Esophagus squamous epithelium (tissue), 5 donors: Measurements from ENCODE around the gene RUNX1. TPM values are rescaled to one million over a fixed set of nuclear protein-coding genes. Genes with fewer than 3 reads are reported as not detected.

ENCODE experiments used
- DNase-seq: peaks from one replicate; lab custom pipeline; 2025; lab: John Stamatoyannopoulos, UW
- H3K27ac ChIP-seq, 4 donors: fragments of 200-600 bp; sonication (generic); one replicate each; pipeline ENCODE4 v1.5.1; 2016 to 2019; ENCODE audit warnings: mild to moderate bottlenecking in 1 of 4
- H3K27me3 ChIP-seq, 4 donors: fragments of 200-600 bp; sonication (generic); 1 replicate in 3 of 4; 2 replicates in 1 of 4; pipeline versions ENCODE4 v1.5.1 to v1.6.0; 2017 to 2021; ENCODE audit warnings: antibody characterized with exemption in 1 of 4
- H3K36me3 ChIP-seq, 3 donors: fragments of 200-600 bp; sonication (generic); one replicate each; pipeline ENCODE4 v1.5.1; 2016 to 2019
- H3K4me1 ChIP-seq, 3 donors: fragments of 200-600 bp; sonication (generic); one replicate each; pipeline ENCODE4 v1.5.1; 2017 to 2019
- H3K4me3 ChIP-seq, 4 donors: fragments of 200-600 bp; sonication (generic); 1 replicate in 3 of 4; 2 replicates in 1 of 4; pipeline ENCODE4 v1.5.1; 2016 to 2019; ENCODE audit warnings: mild to moderate bottlenecking in 2 of 4, moderate library complexity in 1 of 4
- H3K9me3 ChIP-seq, 3 donors: fragments of 200-600 bp; sonication (generic); one replicate each; pipeline ENCODE4 v1.5.1; 2016 to 2019
- CTCF ChIP-seq, 6 experiments: fragments of 450-650 bp in 4 of 6; fragments of 200-600 bp in 2 of 6; sonication (generic) in 2 of 6; IDR thresholded peaks; one replicate each; pipeline ENCODE4 v1.5.1; 2016 to 2019; ENCODE audit warnings: antibody characterized with exemption in 6 of 6, mild to moderate bottlenecking in 4 of 6, moderate library complexity in 4 of 6
- POLR2A ChIP-seq, 4 donors: fragments of 450-650 bp; IDR thresholded peaks; one replicate each; pipeline ENCODE4 v1.6.1; 2017; ENCODE audit warnings: antibody characterized with exemption in 4 of 4, mild to moderate bottlenecking in 4 of 4, moderate library complexity in 3 of 4
- WGBS, 2 donors: methylation state at CpG; one replicate each; pipeline ENCODE4 v1.1.5; 2018; 5-methylcytosine and 5-hydroxymethylcytosine counted together
- intact Hi-C: fragments of 100-400 bp; cut with DNase I; formaldehyde crosslinking; loops from one replicate; pipeline ENCODE4 v1.15.0; 2022
- total RNA-seq, 4 donors: library from RNA; depleted of rRNA; stranded (reverse); fragments of >200 nt; gene quantifications; one replicate each; pipeline ENCODE4 v1.1.0, GENCODE V29; 2016
- donor health status: DM: yes; HTN: yes; CAD: no.

The RUNX1 gene
- total RNA-seq, 4 donors from 2014 or later, result 8.2 to 25.4 (median 18.3) TPM

DNA sequence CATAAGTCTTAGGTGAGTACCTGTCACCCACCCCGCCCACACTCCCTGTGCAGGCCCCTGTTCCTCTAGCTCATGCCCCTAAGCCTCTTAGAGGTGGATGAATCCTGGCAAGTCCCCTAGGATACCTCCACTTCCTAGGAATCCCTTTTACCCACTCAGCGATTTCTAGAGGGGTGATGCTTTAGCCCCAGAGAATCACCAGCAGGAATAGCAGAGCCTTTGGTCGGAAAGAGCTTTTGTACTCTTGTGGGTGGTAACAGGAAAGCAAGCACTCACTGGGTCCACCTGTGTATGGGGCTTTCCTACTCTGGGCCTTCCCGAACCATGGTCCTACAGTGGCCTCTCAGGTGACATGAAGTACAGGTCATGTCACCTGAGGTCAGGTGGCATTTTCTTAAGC, 207.9 kb downstream of the RUNX1 start:
- TF ChIP-seq POLR2A (IDR thresholded peaks at IDR 0.05) (no peak), CTCF (IDR thresholded peaks at IDR 0.05) (no peak)
- Histone ChIP-seq H3K9me3 (no peaks in the 10 kb centered on the region), H3K4me1 (peaks cover 19 to 44% (median 28%) of the 10 kb centered on the region in 3 donors), H3K27ac (no peak overlapping the region), H3K27me3 (no peaks in the 10 kb centered on the region), H3K4me3 (no peak overlapping the region), H3K36me3 (peaks cover 0 to 64% (median 0%) of the 10 kb centered on the region in 3 donors)
- no peak for DNase-seq
- intact Hi-C loops, result no loop called here
- WGBS, 2 donors, result 80 to 93% methylated on average over 2 to 3 of the region's 4 CpGs

DNA sequence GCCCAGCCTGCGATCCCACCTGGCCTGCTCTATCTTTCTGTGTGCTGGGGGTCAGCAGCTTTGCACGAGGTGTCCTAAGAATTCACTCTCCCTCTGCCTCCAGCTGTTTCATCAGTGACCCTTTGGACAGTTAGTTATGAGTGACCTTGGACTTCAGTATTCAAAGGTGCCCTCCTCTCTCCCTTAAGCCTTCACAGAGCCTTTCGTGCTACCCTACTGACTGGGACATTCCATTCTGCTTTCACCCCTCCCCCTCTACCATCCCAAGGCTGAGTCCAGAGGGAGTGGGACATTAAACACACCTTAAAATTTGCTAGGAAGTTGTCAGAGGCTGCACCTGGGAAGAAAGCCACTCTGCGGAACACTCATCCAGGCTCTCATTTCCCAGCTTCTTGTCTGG, 208.4 kb downstream of the RUNX1 start:
- intact Hi-C loops, result no loop called here
- peaks cover 15 to 44% (median 23%) of the 10 kb centered on the region in 3 donors for H3K4me1 ChIP-seq
- WGBS, 2 donors, result 93 to 98% methylated on average over 3 of the region's 4 CpGs
- peaks cover 0 to 68% (median 0%) of the 10 kb centered on the region in 3 donors for H3K36me3 ChIP-seq
- TF ChIP-seq CTCF (IDR thresholded peaks at IDR 0.05), result no peak
- no peak for TF ChIP-seq POLR2A (IDR thresholded peaks at IDR 0.05)
- H3K4me3 ChIP-seq, result no peak overlapping the region
- no peaks in the 10 kb centered on the region for H3K9me3 ChIP-seq
- no peak for DNase-seq
- H3K27me3 ChIP-seq, result no peaks in the 10 kb centered on the region
- H3K27ac ChIP-seq, result no peak overlapping the region

GRCh38 chr21:34838956-34839820, 209.9 kb downstream of the RUNX1 start:
- no peak overlapping the region for H3K4me3 ChIP-seq
- no peaks in the 10 kb centered on the region for H3K9me3 ChIP-seq
- no peaks in the 10 kb centered on the region for H3K27me3 ChIP-seq
- peaks cover 4 to 41% (median 12%) of the 10 kb centered on the region in 3 donors for H3K4me1 ChIP-seq
- H3K27ac ChIP-seq, result peak overlapping the region in 1 of 4 donors; percentile 5
- 82 to 85% methylated on average over 13 to 14 of the region's 14 CpGs for WGBS, 2 donors
- DNase-seq, result no peak
- intact Hi-C loops, result no loop called here
- TF ChIP-seq POLR2A (IDR thresholded peaks at IDR 0.05) (no peak), CTCF (IDR thresholded peaks at IDR 0.05) (no peak)
- H3K36me3 ChIP-seq, result peaks cover 0 to 79% (median under 1%) of the 10 kb centered on the region in 3 donors

GRCh38 chr21:34836933-34837505, 212.1 kb downstream of the RUNX1 start:
- peaks cover 0 to 96% (median 4%) of the 10 kb centered on the region in 3 donors for H3K36me3 ChIP-seq
- H3K27ac ChIP-seq, result peak overlapping the region; percentile 21 to 62 (median 49)
- no peaks in the 10 kb centered on the region for H3K9me3 ChIP-seq
- peak overlapping the region in 2 of 4 donors; percentile 10 for H3K4me3 ChIP-seq
- no peak for DNase-seq
- 51 to 60% methylated on average over 4 of the region's 4 CpGs for whole genome bisulfite sequencing, 2 donors
- no peak for TF ChIP-seq CTCF (IDR thresholded peaks at IDR 0.05)
- intact Hi-C loops, result no loop called here
- peaks cover 3 to 32% (median 4%) of the 10 kb centered on the region in 3 donors for H3K4me1 ChIP-seq
- H3K27me3 ChIP-seq, result no peaks in the 10 kb centered on the region
